Natural killer cell (primary cell): ENCODE results near the gene HADHB. TPM values are rescaled to one million over a fixed set of nuclear protein-coding genes. Genes with fewer than 3 reads are reported as not detected.

Source experiments
- ATAC-seq, 3 donors: fragments of 150-1000 bp in 2 of 3; fragments of 200-7000 bp in 1 of 3; cut with Tn5 transposase; 1 replicate in 1 of 3; 2 replicates in 2 of 3; pipeline ENCODE4 v1.10.0; 2021; ENCODE audit warnings: mild to moderate bottlenecking in 2 of 3, moderate library complexity in 2 of 3
- DNase-seq, 2 donors: peaks; one replicate each; pipeline versions ENCODE4 v3.0.0 to v3.0.0-alpha.2; 2013 to 2021; ENCODE audit warnings: mixed read lengths in 1 of 2
- H3K27ac ChIP-seq: one replicate; pipeline ENCODE4 v1.5.1; 2013; ENCODE audit warnings: mild to moderate bottlenecking, low read length
- H3K27me3 ChIP-seq: one replicate; pipeline ENCODE4 v1.6.1; 2013; ENCODE audit warnings: low read length; ENCODE audit not compliant: control insufficient read depth, insufficient read depth
- H3K36me3 ChIP-seq: one replicate; pipeline ENCODE4 v1.6.1; 2013; ENCODE audit warnings: low read length; ENCODE audit not compliant: control insufficient read depth, insufficient read depth
- H3K4me1 ChIP-seq: one replicate; pipeline ENCODE4 v1.6.1; 2013; ENCODE audit warnings: low read length; ENCODE audit not compliant: control insufficient read depth, insufficient read depth
- H3K4me3 ChIP-seq: one replicate; pipeline ENCODE4 v1.5.1; 2013; ENCODE audit warnings: low read length
- H3K9me3 ChIP-seq: one replicate; pipeline ENCODE4 v1.6.1; 2013; ENCODE audit warnings: low read length; ENCODE audit not compliant: control insufficient read depth, insufficient read depth
- H3K27ac Mint-ChIP-seq, 2 donors: one replicate each; pipeline ENCODE4 v1.8.0; 2022; ENCODE audit warnings: mild to moderate bottlenecking in 2 of 2, mixed read lengths in 2 of 2, moderate library complexity in 1 of 2
- H3K27me3 Mint-ChIP-seq, 2 donors: one replicate each; pipeline ENCODE4 v1.8.0; 2022; ENCODE audit warnings: low read depth in 2 of 2, mixed read lengths in 2 of 2
- H3K36me3 Mint-ChIP-seq: one replicate; pipeline ENCODE4 v1.8.0; 2022; ENCODE audit warnings: mixed read lengths
- H3K4me1 Mint-ChIP-seq, 2 donors: one replicate each; pipeline ENCODE4 v1.8.0; 2022; ENCODE audit warnings: mixed read lengths in 2 of 2
- H3K4me3 Mint-ChIP-seq: one replicate; pipeline ENCODE4 v1.8.0; 2022; ENCODE audit warnings: mild to moderate bottlenecking, moderate library complexity, mixed read lengths
- H3K9me3 Mint-ChIP-seq, 2 donors: one replicate each; pipeline ENCODE4 v1.8.0; 2022; ENCODE audit warnings: mixed read lengths in 2 of 2
- CTCF ChIP-seq: fragments of 200-600 bp; IDR thresholded peaks from one replicate; pipeline ENCODE4 v1.8.0; 2022; ENCODE audit warnings: antibody characterized with exemption
- WGBS: methylation state at CpG from one replicate; pipeline ENCODE4 v1.1.7; 2013; ENCODE audit warnings: missing lambda C conversion rate; ENCODE audit not compliant: insufficient coverage; 5-methylcytosine and 5-hydroxymethylcytosine counted together
- intact Hi-C: fragments of 100-400 bp; cut with micrococcal nuclease; formaldehyde crosslinking; loops from one replicate; pipeline ENCODE4 v1.14.2; 2022
- total RNA-seq, 4 donors: library from RNA; stranded (reverse); fragments of 120-200 nt in 1 of 4; gene quantifications; one replicate each; pipeline versions ENCODE4 v1.2.3 to v1.2.4, GENCODE V29; 2013 to 2022

The HADHB gene
- total RNA-seq, 3 donors from 2014 or later (not counting 1 experiment from before 2014, with no cell fraction given), result 43.1 to 58.8 (median 53.0) TPM

DNA sequence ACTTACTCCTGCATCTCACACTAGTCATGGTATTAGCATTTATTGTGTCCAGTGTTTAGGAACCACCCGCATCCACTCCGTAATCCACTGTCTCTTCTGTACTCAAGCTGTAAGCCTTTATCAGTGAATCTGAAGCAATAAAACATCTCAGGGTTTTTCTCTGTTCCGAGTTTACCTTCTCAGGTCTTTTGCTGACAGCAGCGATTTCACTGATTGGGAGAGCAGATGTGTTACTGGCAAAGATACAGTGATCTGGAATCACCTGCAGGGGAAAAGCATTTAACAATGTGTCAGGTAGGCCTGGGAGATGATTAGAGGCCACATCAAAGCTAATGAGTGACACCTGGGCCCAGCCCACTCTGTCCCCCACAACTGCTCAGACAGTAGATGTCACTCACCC is 47.2 kb upstream of the HADHB start:
- no peak overlapping the region for H3K4me3 ChIP-seq
- 99% methylated on average over 4 of the region's 4 CpGs for WGBS
- no peaks in the 10 kb centered on the region for H3K9me3 ChIP-seq
- no peak for TF ChIP-seq CTCF
- DNase-seq (no peak), ATAC-seq (no peak)
- H3K36me3 Mint-ChIP-seq, result peaks cover 37% of the 10 kb centered on the region
- no peak overlapping the region for H3K27ac ChIP-seq
- H3K27me3 ChIP-seq, result no peaks in the 10 kb centered on the region
- H3K27me3 Mint-ChIP-seq, result no peaks in the 10 kb centered on the region
- H3K36me3 ChIP-seq, result peaks cover 89% of the 10 kb centered on the region
- H3K27ac Mint-ChIP-seq, result no peak overlapping the region
- no peaks in the 10 kb centered on the region for H3K4me1 ChIP-seq
- no peaks in the 10 kb centered on the region for H3K9me3 Mint-ChIP-seq
- H3K4me1 Mint-ChIP-seq, result no peaks in the 10 kb centered on the region
- intact Hi-C loops, result no loop called here
- no peak overlapping the region for H3K4me3 Mint-ChIP-seq

GRCh38 chr2:26202981-26203490 is 41.7 kb upstream of the HADHB start:
- H3K36me3 Mint-ChIP-seq, result peaks cover 33% of the 10 kb centered on the region

GRCh38 chr2:26203906-26204305 is 40.8 kb upstream of the HADHB start:
- WGBS, result 95% methylated on average over 7 of the region's 7 CpGs
- no peak for DNase-seq
- no peaks in the 10 kb centered on the region for H3K4me1 Mint-ChIP-seq
- H3K4me3 ChIP-seq, result no peak overlapping the region
- no peaks in the 10 kb centered on the region for H3K4me1 ChIP-seq
- intact Hi-C loops, result no loop called here
- peaks cover 35% of the 10 kb centered on the region for H3K36me3 Mint-ChIP-seq
- H3K27me3 ChIP-seq, result no peaks in the 10 kb centered on the region
- H3K9me3 ChIP-seq, result no peaks in the 10 kb centered on the region
- peaks cover 77% of the 10 kb centered on the region for H3K36me3 ChIP-seq
- H3K27me3 Mint-ChIP-seq, result no peaks in the 10 kb centered on the region
- no peak for ATAC-seq
- H3K27ac ChIP-seq, result no peak overlapping the region
- H3K4me3 Mint-ChIP-seq, result no peak overlapping the region
- H3K9me3 Mint-ChIP-seq, result no peaks in the 10 kb centered on the region
- no peak for TF ChIP-seq CTCF
- no peak overlapping the region for H3K27ac Mint-ChIP-seq

More at GRCh38 chr2:26202981-26203490, 41.7 kb upstream of the HADHB start:
- Histone ChIP-seq H3K27me3 (no peaks in the 10 kb centered on the region), H3K9me3 (no peaks in the 10 kb centered on the region), H3K4me1 (no peaks in the 10 kb centered on the region), H3K4me3 (no peak overlapping the region), H3K36me3 (peaks cover 75% of the 10 kb centered on the region), H3K27ac (no peak overlapping the region)
- no peaks in the 10 kb centered on the region for H3K9me3 Mint-ChIP-seq
- no peak for TF ChIP-seq CTCF
- ATAC-seq (no peak), DNase-seq (no peak)
- intact Hi-C loops, result no loop called here
- no peak overlapping the region for H3K27ac Mint-ChIP-seq
- no peaks in the 10 kb centered on the region for H3K27me3 Mint-ChIP-seq
- 79% methylated on average over 1 of the region's 1 CpG for WGBS
- no peaks in the 10 kb centered on the region for H3K4me1 Mint-ChIP-seq
- no peak overlapping the region for H3K4me3 Mint-ChIP-seq

DNA sequence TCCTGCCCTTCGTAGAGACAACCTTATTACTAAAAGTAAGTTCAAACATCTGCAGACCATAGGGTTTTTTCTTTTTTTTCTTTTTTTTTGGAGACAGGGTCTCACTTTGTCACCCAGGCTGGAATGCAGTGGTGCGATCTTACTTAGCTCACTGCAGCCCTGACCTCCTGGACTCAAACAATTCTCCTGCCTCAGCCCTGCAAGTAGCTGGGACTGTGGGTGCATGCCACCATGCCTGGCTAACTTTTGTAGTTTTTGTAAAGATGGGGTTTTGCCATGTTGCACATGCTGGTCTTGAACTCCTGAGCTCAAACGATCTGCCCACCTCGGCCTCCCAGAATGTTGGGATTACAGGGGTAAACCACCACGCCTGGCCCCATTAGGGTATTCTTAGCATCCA is 32.7 kb upstream of the HADHB start:
- H3K27ac Mint-ChIP-seq, result no peak overlapping the region
- 99% methylated on average over 5 of the region's 5 CpGs for whole genome bisulfite sequencing

More for the DNA sequence above, 32.7 kb upstream of the HADHB start:
- Histone ChIP-seq H3K27ac (no peak overlapping the region), H3K4me1 (no peaks in the 10 kb centered on the region), H3K36me3 (peaks cover 87% of the 10 kb centered on the region), H3K27me3 (no peaks in the 10 kb centered on the region), H3K9me3 (no peaks in the 10 kb centered on the region), H3K4me3 (no peak overlapping the region)
- Mint-ChIP-seq H3K4me3 (no peak overlapping the region), H3K27me3 (no peaks in the 10 kb centered on the region), H3K9me3 (no peaks in the 10 kb centered on the region), H3K4me1 (no peaks in the 10 kb centered on the region), H3K36me3 (peaks cover 77% of the 10 kb centered on the region)
- intact Hi-C loops, result no loop called here
- no peak for DNase-seq
- no peak for TF ChIP-seq CTCF
- no peak for ATAC-seq
